H1 (cell line): ENCODE results near the gene KCNC1. TPM values are rescaled to one million over a fixed set of nuclear protein-coding genes. Genes with fewer than 3 reads are reported as not detected.

Experiments
- CTCF ChIA-PET: fragments of 300-600 bp; sonication (Branson Sonifier 250); formaldehyde crosslinking; loops from one replicate; lab custom pipeline; 2021; ENCODE audit not compliant: partially characterized antibody; lab: Charles Lee
- POLR2A ChIA-PET: fragments of 300-600 bp; sonication (Branson Sonifier 250); formaldehyde crosslinking; loops from one replicate; lab custom pipeline; 2021; ENCODE audit warnings: inconsistent platforms; ENCODE audit not compliant: partially characterized antibody; lab: Charles Lee
- DNase-seq, 2 experiments: peaks; one replicate each; pipeline versions ENCODE4 v3.0.0 to v3.0.0-alpha.2; 2010 to 2022; ENCODE audit warnings: low spot score in 2 of 2, low read depth in 1 of 2, mixed read lengths in 1 of 2
- FAIRE-seq: peaks from 2 replicates; lab custom pipeline; 2011; peaks lifted over from hg19 to GRCh38; lab: Jason Lieb, UNC
- H2AFZ ChIP-seq: 2 replicates; pipeline ENCODE4 v1.8.1; 2012; ENCODE audit warnings: low read length, inconsistent platforms
- H2AK5ac ChIP-seq: 2 replicates; pipeline ENCODE4 v1.6.1; 2013; ENCODE audit warnings: low read depth, low read length
- H2BK120ac ChIP-seq: replicated peaks from 2 replicates; pipeline ENCODE3; 2013; ENCODE audit warnings: low read depth, low read length, inconsistent platforms
- H2BK12ac ChIP-seq: 2 replicates; pipeline ENCODE4 v1.6.1; 2013; ENCODE audit warnings: low read depth, low read length
- H2BK15ac ChIP-seq: 2 replicates; pipeline ENCODE4 v1.6.1; 2013; ENCODE audit warnings: low read length
- H2BK20ac ChIP-seq: 2 replicates; pipeline ENCODE4 v1.6.1; 2013; ENCODE audit warnings: low read length
- H2BK5ac ChIP-seq: 2 replicates; pipeline ENCODE4 v1.6.1; 2013; ENCODE audit warnings: low read depth, low read length
- H3K14ac ChIP-seq: 2 replicates; pipeline ENCODE4 v1.6.1; 2013; ENCODE audit warnings: inconsistent platforms; ENCODE audit not compliant: insufficient read length
- H3K18ac ChIP-seq: 2 replicates; pipeline ENCODE4 v1.6.1; 2013; ENCODE audit warnings: low read length; ENCODE audit errors: extremely low read depth
- H3K23ac ChIP-seq: 2 replicates; pipeline ENCODE4 v1.6.1; 2013; ENCODE audit warnings: inconsistent platforms; ENCODE audit not compliant: insufficient read length
- H3K23me2 ChIP-seq: 2 replicates; pipeline ENCODE4 v1.6.1; 2013; ENCODE audit warnings: low read depth, low read length
- H3K27ac ChIP-seq: 2 replicates; pipeline ENCODE4 v1.6.1; 2011; ENCODE audit warnings: low read depth, low read length, inconsistent platforms
- H3K27me3 ChIP-seq, 4 experiments: replicated peaks in 1 of 4; 1 replicate in 1 of 4; 2 replicates in 3 of 4; pipeline versions ENCODE4 v1.6.1 to v1.8.1; 2011 to 2013; ENCODE audit warnings: low read length in 3 of 4, mild to moderate bottlenecking in 3 of 4, inconsistent platforms in 2 of 4, mixed read lengths in 2 of 4, moderate library complexity in 1 of 4; ENCODE audit not compliant: control insufficient read depth in 3 of 4, insufficient read depth in 3 of 4; ENCODE audit errors: extremely low read depth in 1 of 4
- H3K36me3 ChIP-seq, 4 experiments: 2 replicates each; pipeline versions ENCODE4 v1.6.1 to v1.8.1; 2011 to 2013; ENCODE audit warnings: mild to moderate bottlenecking in 4 of 4, low read length in 3 of 4, moderate library complexity in 2 of 4, control low read depth in 1 of 4, inconsistent platforms in 1 of 4; ENCODE audit not compliant: insufficient read depth in 4 of 4, control insufficient read depth in 2 of 4
- H3K4ac ChIP-seq: replicated peaks from 2 replicates; pipeline ENCODE3; 2013; ENCODE audit warnings: low read length, low read depth, mixed read lengths, inconsistent platforms; ENCODE audit not compliant: insufficient read length
- H3K4me1 ChIP-seq, 4 experiments: replicated peaks in 1 of 4; 1 replicate in 1 of 4; 2 replicates in 3 of 4; pipeline versions ENCODE4 v1.6.1 to v1.8.1; 2011 to 2013; ENCODE audit warnings: low read length in 3 of 4, inconsistent platforms in 2 of 4, mixed read lengths in 1 of 4; ENCODE audit not compliant: insufficient read depth in 4 of 4, control insufficient read depth in 3 of 4
- H3K4me2 ChIP-seq, 2 experiments: 2 replicates each; pipeline versions ENCODE4 v1.6.1 to v1.8.1; 2011 to 2013; ENCODE audit warnings: low read depth in 2 of 2, low read length in 2 of 2, control low read depth in 1 of 2, inconsistent platforms in 1 of 2, mild to moderate bottlenecking in 1 of 2; ENCODE audit not compliant: insufficient read depth in 1 of 2
- H3K4me3 ChIP-seq, 4 experiments: fragments of 200-600, 300-600 bp in 1 of 4; sonication (generic), shearing (Covaris generic), sonication (Bioruptor Twin) in 1 of 4; 2 replicates each; pipeline versions ENCODE4 v1.5.1 to v1.8.1; 2011 to 2016; ENCODE audit warnings: low read length in 4 of 4, low read depth in 3 of 4, control low read depth in 2 of 4, inconsistent platforms in 2 of 4, mild to moderate bottlenecking in 2 of 4, mixed read lengths in 1 of 4, moderate library complexity in 1 of 4; ENCODE audit not compliant: insufficient read depth in 2 of 4; ENCODE audit errors: extremely low read depth in 1 of 4
- H3K56ac ChIP-seq: replicated peaks from 2 replicates; pipeline ENCODE3; 2013; ENCODE audit warnings: low read depth, mild to moderate bottlenecking, mixed read lengths, low read length, inconsistent platforms; ENCODE audit not compliant: insufficient read length
- H3K79me1 ChIP-seq: 2 replicates; pipeline ENCODE4 v1.6.1; 2013; ENCODE audit warnings: low read depth, low read length, control low read depth
- H3K79me2 ChIP-seq, 2 experiments: 2 replicates each; pipeline versions ENCODE4 v1.6.1 to v1.8.1; 2012 to 2013; ENCODE audit warnings: low read length in 2 of 2, mild to moderate bottlenecking in 2 of 2, inconsistent platforms in 1 of 2; ENCODE audit not compliant: insufficient read depth in 2 of 2, control insufficient read depth in 1 of 2
- H3K9ac ChIP-seq, 4 experiments: replicated peaks in 1 of 4; 1 replicate in 1 of 4; 2 replicates in 3 of 4; pipeline versions ENCODE4 v1.6.1 to v1.8.1; 2011 to 2013; ENCODE audit warnings: low read depth in 3 of 4, low read length in 3 of 4, control low read depth in 2 of 4, mild to moderate bottlenecking in 2 of 4, moderate library complexity in 2 of 4, inconsistent platforms in 1 of 4; ENCODE audit errors: extremely low read depth in 1 of 4
- H3K9me3 ChIP-seq, 2 experiments: 2 replicates each; pipeline versions ENCODE4 v1.6.1 to v1.8.1; 2012 to 2013; ENCODE audit warnings: mild to moderate bottlenecking in 2 of 2, moderate library complexity in 2 of 2, control low read depth in 1 of 2, inconsistent platforms in 1 of 2, low read depth in 1 of 2, low read length in 1 of 2, mixed read lengths in 1 of 2; ENCODE audit not compliant: insufficient read depth in 2 of 2
- H4K20me1 ChIP-seq, 2 experiments: replicated peaks in 1 of 2; 2 replicates each; pipeline versions ENCODE3 to v1.8.1; 2011 to 2013; ENCODE audit warnings: inconsistent platforms in 2 of 2, low read length in 2 of 2, mild to moderate bottlenecking in 1 of 2; ENCODE audit not compliant: insufficient read depth in 2 of 2, control insufficient read depth in 1 of 2
- H4K5ac ChIP-seq: 2 replicates; pipeline ENCODE4 v1.6.1; 2013; ENCODE audit warnings: low read length, low read depth, mixed read lengths, inconsistent platforms; ENCODE audit not compliant: insufficient read length
- H4K8ac ChIP-seq: 2 replicates; pipeline ENCODE4 v1.8.0; 2013; ENCODE audit warnings: mild to moderate bottlenecking, moderate library complexity, low read length, inconsistent platforms; ENCODE audit not compliant: insufficient read depth; ENCODE audit errors: extremely low read depth
- H4K91ac ChIP-seq: replicated peaks from 2 replicates; pipeline ENCODE3; 2013; ENCODE audit warnings: low read length, mixed read lengths, inconsistent platforms; ENCODE audit not compliant: insufficient read length
- ASH2L ChIP-seq: fragments of 200-600, 300-600 bp; sonication (generic); IDR thresholded peaks from one replicate; pipeline ENCODE4 v1.7.1; 2017; ENCODE audit warnings: low read length
- BCL11A ChIP-seq, 2 experiments: IDR thresholded peaks; one replicate each; pipeline ENCODE4 v1.6.1; 2011; ENCODE audit warnings: low read depth in 2 of 2, low read length in 2 of 2, mild to moderate bottlenecking in 2 of 2
- MAFK ChIP-seq: IDR thresholded peaks from 2 replicates; pipeline ENCODE4 v1.6.1; 2012; ENCODE audit warnings: low read depth, mild to moderate bottlenecking, improper control_type of control experiment, low read length
- MAX ChIP-seq: IDR thresholded peaks from 2 replicates; pipeline ENCODE4 v1.6.1; 2012; ENCODE audit warnings: inconsistent platforms
- POLR2A ChIP-seq, 2 experiments: IDR thresholded peaks; 1 replicate in 1 of 2; 2 replicates in 1 of 2; pipeline ENCODE4 v1.6.1; 2011; ENCODE audit warnings: low read depth in 2 of 2, low read length in 2 of 2, mild to moderate bottlenecking in 2 of 2; ENCODE audit errors: control extremely low read depth in 1 of 2
- RAD21 ChIP-seq, 2 experiments: IDR thresholded peaks in 1 of 2; conservative IDR thresholded peaks in 1 of 2; 2 replicates each; pipeline ENCODE4 v1.6.1; 2011; ENCODE audit warnings: low read depth in 2 of 2, low read length in 2 of 2, improper control_type of control experiment in 1 of 2, inconsistent platforms in 1 of 2, mild to moderate bottlenecking in 1 of 2, moderate library complexity in 1 of 2
- RBBP5 ChIP-seq: IDR thresholded peaks from 2 replicates; pipeline ENCODE4 v1.7.1; 2012; ENCODE audit warnings: low read depth, mild to moderate bottlenecking, inconsistent platforms, low read length, moderate library complexity, borderline replicate concordance
- RNF2 ChIP-seq: fragments of 200-900, 300-1000 bp; sonication (generic); IDR thresholded peaks from 2 replicates; pipeline ENCODE4 v1.7.1; 2016; ENCODE audit warnings: borderline replicate concordance, low read depth, mild to moderate bottlenecking, antibody characterized with exemption, low read length; ENCODE audit not compliant: poor library complexity, severe bottlenecking; ENCODE audit errors: missing control alignments
- RXRA ChIP-seq: IDR thresholded peaks from 2 replicates; pipeline ENCODE4 v1.6.1; 2011; ENCODE audit warnings: low read depth, mild to moderate bottlenecking, low read length, moderate library complexity; ENCODE audit not compliant: insufficient read depth
- SIRT6 ChIP-seq: IDR thresholded peaks from one replicate; pipeline ENCODE4 v1.7.1; 2012; ENCODE audit warnings: low read length, inconsistent platforms
- SP4 ChIP-seq: IDR thresholded peaks from 2 replicates; pipeline ENCODE4 v1.6.1; 2012; ENCODE audit warnings: low read length, inconsistent platforms
- SUZ12 ChIP-seq: fragments of 200-600 bp; sonication (generic); IDR thresholded peaks from 2 replicates; pipeline ENCODE4 v1.6.1; 2012; ENCODE audit warnings: mild to moderate bottlenecking, inconsistent platforms, low read length, moderate library complexity, mixed read lengths
- ZNF274 ChIP-seq: IDR thresholded peaks from 2 replicates; pipeline ENCODE4 v1.7.0; 2012; ENCODE audit warnings: low read length, borderline replicate concordance; ENCODE audit errors: extremely low read depth
- WGBS, 2 experiments: shearing (Covaris generic) in 1 of 2; methylation state at CpG; one replicate each; pipeline versions ENCODE4 v1.1.6 to v1.1.7; 2013 to 2015; ENCODE audit warnings: low lambda C conversion rate in 2 of 2, mixed read lengths in 2 of 2, inconsistent platforms in 1 of 2, low coverage in 1 of 2, missing lambda C conversion rate in 1 of 2; ENCODE audit not compliant: insufficient replicate concordance in 2 of 2, insufficient coverage in 1 of 2, insufficient read length in 1 of 2; ENCODE audit errors: extremely low coverage in 1 of 2, missing lambda C conversion rate in 1 of 2; 5-methylcytosine and 5-hydroxymethylcytosine counted together
- polyA plus RNA-seq, 7 experiments: library from polyadenylated mRNA; depleted of rRNA in 3 of 7; stranded (reverse) in 5 of 7; unstranded in 2 of 7; fragments of >200 nt in 5 of 7; fragments of 200-250 nt in 2 of 7; gene quantifications; 1 replicate in 5 of 7; 2 replicates in 1 of 7; 4 replicates in 1 of 7; pipeline versions ENCODE4 v1.2.1 to v1.2.3, GENCODE V29; 2011 to 2013; ENCODE audit warnings: missing spikeins in 2 of 7, mixed read lengths in 2 of 7
- total RNA-seq: library from RNA; stranded (reverse); fragmentation: NEBNext Ultra II Directional; extraction: Animal tissue kit (Norgen Biotek cat#: 25700); gene quantifications from 2 replicates; pipeline ENCODE4 v1.2.1, GENCODE V29; 2021

Gene KCNC1
- total and polyA plus RNA-seq, 2 of the 8 experiments (the other 6 are each of a cell fraction or from before 2014, with no cell fraction given) = 0.11 to 0.26 TPM

- Histone ChIP-seq H4K5ac (no peak overlapping the region), H3K9ac (no peak overlapping the region), H3K27me3 (peaks cover 0 to 4% (median 0%) of the 10 kb centered on the region in 4 experiments; a peak in 3 of 7 replicates), H2BK5ac (no peak overlapping the region), H3K14ac (no peak overlapping the region), H3K79me2 (no peaks in the 10 kb centered on the region), H3K4me2 (no peak overlapping the region), H3K4me1 (no peaks in the 10 kb centered on the region; a peak in 1 of 7 replicates), H3K9me3 (no peaks in the 10 kb centered on the region), H2BK120ac (no peak overlapping the region), H3K23ac (no peak overlapping the region), H3K4ac (no peak overlapping the region), H2AK5ac (no peak overlapping the region), H3K36me3 (no peaks in the 10 kb centered on the region), H4K8ac (no peak overlapping the region), H3K56ac (no peak overlapping the region), H2AFZ (no peak overlapping the region), H3K27ac (no peak overlapping the region), H2BK15ac (no peak overlapping the region), H4K91ac (no peak overlapping the region), H3K79me1 (no peaks in the 10 kb centered on the region), H4K20me1 (no peaks in the 10 kb centered on the region), H2BK12ac (no peak overlapping the region), H3K18ac (no peak overlapping the region), H2BK20ac (no peak overlapping the region), H3K4me3 (no peak overlapping the region), H3K23me2 (no peaks in the 10 kb centered on the region)
- ChIA-PET POLR2A (no interaction called here), CTCF (interaction anchor here (1.1 to 2.8 kb wide), 2 partner anchors 43 to 89 kb away, joined by 3 to 7 read pairs; no protein-coding TSS in a partner anchor)
- DNase-seq (no peak), FAIRE-seq (no peak)
- WGBS, 2 experiments = 92% methylated on average over 15 of the region's 18 CpGs; no CpG with 5 or more reads in 1 of the 2 experiments
- TF ChIP-seq ASH2L (no peak), MAFK (no peak), SP4 (no peak), RXRA (no peak), MAX (no peak), SUZ12 (no peak), BCL11A (IDR thresholded peaks at IDR 0.05; ENCODE audit: low read depth in 2 of 2, low read length in 2 of 2) (no peak), RAD21 (IDR thresholded peaks at IDR 0.05 in 1 of 2, conservative IDR thresholded peaks at IDR 0.05 in 1 of 2; ENCODE audit: low read depth in 2 of 2, low read length in 2 of 2) (no peak), SIRT6 (no peak), RNF2 (no peak), RBBP5 (no peak), POLR2A (IDR thresholded peaks at IDR 0.05; ENCODE audit: control extremely low read depth in 1 of 2, low read depth in 2 of 2, low read length in 2 of 2) (no peak), ZNF274 (no peak)
These were observed 46.5 kb upstream of the KCNC1 start for GRCh38 chr11:17687946-17688670.
